CD4-positive, alpha-beta T cell treated with Interleukin-17A for 4 hours (primary cell): ENCODE results near the gene SNX2.

Source experiments
- DNase-seq: peaks from one replicate; pipeline ENCODE4 v3.0.0-alpha.2; 2020; ENCODE audit warnings: mixed read lengths

The SNX2 gene

DNA sequence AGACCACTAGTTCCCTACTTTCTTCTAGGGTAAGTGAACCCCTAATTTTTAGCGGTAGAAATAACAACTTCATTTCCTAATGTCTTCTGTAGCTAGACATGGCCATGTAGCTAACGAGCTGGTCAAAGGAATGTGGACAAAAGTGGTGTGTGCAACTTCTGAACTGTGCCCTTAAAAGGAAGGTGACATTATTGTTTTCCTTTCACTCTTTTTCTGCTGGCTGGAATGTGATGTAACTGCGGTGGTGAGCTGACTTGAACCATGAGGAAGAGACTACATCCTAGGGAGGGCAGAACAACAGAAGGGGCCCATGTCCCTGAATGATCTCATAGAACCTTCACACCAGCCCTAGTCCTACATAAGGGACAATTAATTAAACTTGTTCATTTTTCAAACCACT lies 1.3 kb upstream of the SNX2 start:
- no peak for DNase-seq

DNA sequence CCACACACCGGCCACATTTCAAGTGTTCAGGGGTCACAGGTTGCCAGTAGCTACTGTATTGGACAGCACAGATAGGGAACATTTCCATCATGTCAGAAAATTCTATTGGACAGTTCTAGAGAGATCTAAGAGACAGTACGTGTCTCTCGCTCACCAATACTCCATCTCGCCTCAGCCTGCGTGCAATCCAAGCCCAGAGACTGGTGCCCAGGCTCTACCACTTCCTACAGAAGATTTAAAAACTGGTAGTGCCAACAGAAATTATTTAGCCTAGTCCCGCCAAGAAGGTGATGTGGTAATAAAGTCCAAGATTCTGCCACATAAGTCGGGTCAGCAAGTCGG lies 390 bp upstream of the SNX2 start:
- DNase-seq: no peak

DNA sequence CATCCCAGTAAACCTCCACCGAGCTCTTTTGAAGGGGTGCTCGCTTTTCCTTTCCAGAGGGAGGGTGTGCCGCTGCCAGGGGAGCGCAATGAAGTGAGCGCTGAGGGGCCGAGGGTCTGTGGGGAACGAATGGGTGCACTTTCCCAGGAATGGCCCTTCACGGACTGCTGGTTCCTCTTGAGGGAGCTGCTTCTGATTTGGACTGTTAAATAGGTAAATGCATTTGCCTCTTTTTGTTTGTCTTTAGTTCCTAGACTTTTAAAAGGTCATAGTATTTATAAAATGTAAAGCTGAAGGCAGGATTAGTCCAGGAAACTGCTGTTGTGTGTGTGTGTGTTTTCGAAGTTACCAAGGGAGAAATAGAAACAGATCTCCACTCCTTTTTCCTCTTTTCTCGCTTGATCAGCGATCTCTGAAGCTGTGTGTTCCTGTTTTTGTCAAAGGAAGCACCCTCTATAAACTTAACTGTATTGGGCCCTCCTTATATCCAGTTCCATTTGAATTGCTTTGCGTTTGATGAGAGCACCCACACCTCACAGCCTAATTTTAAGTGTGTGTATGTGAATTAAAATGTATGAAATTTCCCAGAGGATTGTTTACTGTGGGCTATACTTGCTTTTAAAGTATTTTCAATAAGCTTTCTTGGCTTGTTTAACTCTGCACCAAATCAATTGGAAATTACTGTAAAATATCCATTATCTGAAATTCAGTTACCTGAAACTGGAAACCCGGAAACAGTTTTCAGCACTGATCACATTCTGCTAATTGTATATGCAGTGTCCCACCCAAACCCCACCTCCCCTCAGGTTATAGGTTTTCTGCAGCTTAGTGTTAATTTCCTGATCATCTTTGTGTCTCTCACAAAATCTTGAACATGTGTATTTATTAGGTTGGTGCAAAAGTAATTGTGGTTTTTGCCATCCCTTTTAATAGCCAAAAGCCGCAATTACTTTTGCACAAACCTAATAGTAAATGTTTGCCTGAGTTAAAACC lies 966 bp downstream of the SNX2 start:
- DNase-seq: no peak

DNA sequence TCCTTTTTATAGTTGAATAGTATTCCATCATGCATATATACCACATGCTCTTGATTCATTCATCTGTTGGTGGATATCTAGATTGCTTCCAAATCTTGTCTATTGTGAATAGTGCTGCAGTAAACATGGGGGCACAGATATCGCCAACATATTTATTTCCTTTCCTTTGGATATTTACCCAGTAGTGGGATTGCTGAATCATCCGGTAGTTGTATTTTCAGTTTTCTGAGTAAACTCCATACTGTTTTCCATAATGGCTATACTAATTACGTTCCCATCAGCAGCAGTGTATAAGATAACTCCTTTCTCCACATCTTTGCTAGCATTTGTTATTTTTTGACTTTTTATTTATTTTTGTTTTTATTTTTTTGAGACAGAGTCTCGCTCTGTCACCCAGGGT lies 3.3 kb downstream of the SNX2 start:
- no peak for DNase-seq

DNA sequence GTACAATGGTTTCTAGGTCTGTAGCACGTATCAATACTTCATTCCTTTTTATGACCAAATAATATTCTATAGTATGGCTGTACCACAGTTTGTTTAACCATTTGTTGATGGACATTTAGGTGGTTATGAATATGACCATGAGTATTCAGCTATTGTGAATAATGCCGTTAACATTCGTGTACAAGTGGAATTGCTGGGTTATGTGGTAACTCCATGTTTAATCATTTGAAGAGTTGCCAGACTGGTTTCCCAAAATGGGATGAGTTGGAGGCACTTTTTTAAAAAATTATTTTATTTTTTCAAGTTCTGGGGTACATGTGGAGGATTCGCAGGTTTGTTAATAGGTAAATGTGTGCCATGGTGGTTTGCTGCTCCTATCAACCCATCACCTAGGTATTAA lies 4.6 kb downstream of the SNX2 start:
- no peak for DNase-seq

DNA sequence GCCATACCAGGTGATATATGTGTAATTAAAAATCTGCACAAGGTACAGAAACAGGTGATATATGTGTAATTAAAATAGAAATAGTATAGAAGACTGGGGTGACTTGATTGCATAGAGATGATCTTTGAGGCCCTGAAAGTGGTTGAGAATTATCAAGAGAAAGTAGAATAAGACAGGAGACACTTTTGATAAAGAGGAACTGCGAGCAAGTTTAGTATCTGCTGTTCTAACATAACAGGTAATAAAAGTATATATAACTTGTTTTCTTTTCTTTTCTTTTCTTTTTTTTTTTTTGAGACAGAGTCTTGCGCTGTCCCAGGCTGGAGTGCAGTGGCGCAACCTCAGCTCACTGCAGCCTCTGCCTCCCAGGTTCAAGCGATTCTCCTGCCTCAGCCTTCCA lies 5.4 kb downstream of the SNX2 start:
- no peak for DNase-seq

DNA sequence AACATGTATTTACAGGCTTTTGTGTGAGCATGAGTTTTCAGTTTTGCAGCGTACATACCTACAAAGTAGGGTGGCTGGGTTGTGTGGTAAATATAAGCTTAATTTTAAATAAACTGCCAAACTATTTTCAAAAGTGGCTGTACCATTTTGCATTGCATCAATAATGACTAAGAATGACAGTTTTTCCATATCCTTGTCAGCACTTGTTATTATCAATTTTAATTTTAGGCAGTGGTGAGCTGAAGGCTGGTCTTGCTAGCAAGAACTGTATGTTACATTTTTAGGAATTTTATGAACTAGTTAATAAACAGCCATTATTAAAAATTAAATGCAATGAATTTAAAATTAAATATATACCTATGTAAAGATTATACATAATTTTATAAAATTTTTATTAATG lies 6.6 kb downstream of the SNX2 start:
- DNase-seq: no peak

DNA sequence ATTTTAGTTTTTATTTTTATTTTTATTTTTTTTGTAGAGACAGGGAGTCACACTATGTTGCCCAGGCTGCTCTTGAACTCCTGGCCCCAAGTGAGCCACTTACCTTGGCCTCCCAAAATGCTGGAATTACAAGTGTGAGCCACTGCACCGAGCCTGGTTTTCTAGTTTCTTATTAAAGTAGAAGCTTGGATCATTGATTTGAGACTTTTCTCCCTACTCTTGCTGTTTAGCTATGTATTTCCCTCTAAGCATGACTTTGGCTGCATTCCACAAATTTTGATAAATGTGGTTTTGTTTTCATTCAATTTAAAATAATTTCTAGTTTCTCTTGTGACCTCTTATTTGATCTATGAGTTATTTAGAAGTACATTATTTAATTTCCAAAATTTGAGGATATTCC lies 10.4 kb downstream of the SNX2 start:
- no peak for DNase-seq

DNA sequence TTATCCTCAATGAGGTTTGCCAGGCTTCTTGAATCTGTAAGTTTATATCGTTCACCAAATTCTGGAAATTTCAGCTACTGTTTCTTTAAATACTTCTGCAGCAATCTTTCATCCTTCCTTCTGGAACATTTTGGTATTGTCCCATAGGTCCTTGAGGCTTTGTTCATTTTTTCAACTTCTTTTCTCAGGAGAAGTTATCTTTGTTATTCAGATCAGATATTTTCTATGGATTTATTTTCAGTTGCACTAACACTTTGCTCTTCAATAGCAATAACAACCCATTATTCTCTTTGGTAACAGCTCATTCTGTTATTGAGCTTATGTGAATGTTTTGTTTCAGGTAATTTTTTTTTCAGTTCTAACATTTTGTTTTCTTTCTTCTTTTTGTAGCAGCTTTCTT lies 13.5 kb downstream of the SNX2 start:
- no peak for DNase-seq

DNA sequence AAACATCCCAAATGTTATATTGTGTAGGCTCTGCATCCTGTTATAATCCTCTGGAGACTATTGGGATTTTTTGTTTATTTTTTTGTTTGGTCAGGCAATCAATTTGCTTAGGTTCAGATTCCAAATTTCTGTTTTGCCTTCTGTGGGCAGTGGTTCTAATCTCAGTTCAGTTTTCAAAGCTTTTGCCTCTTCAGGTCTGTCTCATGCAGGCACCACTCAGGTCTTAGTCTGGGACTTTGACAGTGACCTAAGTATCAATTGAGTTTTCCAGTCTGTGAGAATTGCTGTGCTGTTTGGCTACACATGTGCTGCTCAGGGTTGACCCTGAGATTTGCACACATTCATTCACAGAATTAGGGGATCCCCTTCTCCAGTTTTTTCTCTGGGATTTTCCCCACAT lies 14.1 kb downstream of the SNX2 start:
- no peak for DNase-seq

DNA sequence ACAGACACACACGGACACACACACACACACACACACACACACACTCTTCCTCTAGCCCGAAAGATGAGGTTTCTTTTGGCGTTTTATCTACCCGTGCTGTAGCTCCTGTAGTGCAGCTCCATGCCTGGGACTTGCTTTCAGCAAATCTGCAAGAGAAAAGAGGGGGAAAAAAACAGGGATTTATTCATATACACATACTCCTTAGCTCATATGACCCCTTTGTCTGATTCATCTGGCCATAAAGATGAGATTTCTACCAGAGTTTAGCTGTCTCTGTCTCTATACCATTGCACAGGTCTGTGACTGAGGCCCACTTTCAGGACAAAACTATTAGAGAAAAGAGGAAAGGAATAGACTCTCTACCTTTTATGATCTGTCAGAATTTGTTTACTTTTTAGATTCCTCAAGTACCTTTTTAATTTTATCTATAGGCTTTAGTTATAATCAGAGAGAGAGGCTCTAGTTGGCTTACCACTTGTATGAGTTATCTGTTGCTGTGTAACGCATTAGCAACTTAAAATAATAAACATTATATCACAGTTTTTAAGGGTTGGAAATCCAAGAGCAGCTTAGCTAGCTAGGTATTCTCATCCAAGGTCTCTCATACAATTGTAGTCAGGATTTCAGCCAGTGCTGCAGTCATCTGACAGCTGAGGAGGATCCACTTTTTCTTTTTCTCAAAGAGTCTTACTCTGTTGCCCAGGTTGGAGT lies 14.7 kb downstream of the SNX2 start:
- DNase-seq: no peak

DNA sequence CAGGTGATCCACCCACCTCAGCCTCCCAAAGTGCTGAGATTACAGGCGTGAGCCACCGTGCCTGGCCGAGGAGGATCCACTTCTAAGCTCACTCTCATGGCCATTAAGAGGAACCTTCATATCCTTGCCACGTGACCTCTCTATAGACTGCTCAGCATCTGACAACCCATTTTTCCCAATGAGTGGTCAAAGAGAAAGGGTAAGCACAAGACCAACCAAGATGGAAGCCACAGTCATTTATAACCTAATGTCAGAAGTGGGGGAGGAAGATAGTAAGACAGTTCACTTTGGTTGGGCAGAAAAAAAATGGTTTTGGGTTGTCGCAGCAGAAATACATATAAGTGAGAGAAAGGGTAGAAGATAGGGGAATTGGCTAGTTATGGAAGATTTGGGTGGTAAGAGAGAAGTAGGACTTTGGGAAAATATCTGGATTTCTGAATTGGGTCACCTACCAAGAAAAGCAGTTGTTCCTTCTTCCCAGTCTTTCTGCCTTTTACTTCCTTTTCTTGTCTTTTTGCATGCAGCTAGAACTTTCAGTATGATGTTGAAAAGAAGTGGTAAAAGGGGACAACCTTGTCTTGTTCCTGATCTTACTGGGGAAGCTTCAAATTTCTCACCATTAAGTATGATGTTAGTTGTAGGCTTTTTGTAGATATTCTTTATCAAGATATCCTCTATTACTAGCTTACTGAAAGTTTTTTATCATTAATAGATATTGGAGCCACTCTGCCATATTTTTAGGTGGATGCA lies 15.6 kb downstream of the SNX2 start:
- DNase-seq: no peak

DNA sequence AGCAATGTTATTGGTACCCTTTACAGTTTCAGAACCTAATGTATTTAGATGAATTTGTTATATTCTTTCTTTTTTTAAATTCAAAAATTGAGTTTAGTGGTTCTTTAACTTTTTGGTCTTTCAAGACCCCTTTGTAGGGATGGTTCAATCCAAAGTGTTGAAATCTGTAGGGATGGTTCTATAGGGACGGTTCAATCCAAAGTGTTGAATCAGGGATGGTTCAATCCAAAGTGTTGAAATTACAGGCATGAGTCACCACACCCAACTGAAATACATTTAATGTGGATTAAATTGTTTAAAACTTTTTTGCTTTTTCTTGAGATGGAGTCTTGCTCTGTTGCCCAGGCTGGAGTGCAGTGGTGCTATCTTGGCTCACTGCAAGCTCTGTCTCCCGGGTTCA lies 30.6 kb downstream of the SNX2 start:
- no peak for DNase-seq

DNA sequence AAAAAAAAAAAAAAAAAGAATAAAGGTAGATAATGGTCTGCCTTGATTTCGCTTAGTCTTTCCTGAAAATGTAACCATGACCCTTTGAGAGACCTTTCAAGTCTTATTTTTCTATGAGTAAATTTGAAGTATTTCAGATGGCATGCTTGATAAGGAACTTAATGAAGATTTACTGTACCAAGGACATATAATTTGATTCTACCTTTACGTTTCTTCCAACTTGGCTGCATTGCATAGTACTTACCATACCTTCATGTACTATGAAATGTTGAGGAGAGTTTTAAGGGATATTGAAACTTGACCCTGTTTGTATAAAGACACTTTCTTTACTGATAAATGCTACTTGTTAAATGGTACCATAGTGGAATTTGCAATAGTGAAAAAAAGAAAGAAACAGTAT lies 35.5 kb downstream of the SNX2 start:
- DNase-seq: no peak

DNA sequence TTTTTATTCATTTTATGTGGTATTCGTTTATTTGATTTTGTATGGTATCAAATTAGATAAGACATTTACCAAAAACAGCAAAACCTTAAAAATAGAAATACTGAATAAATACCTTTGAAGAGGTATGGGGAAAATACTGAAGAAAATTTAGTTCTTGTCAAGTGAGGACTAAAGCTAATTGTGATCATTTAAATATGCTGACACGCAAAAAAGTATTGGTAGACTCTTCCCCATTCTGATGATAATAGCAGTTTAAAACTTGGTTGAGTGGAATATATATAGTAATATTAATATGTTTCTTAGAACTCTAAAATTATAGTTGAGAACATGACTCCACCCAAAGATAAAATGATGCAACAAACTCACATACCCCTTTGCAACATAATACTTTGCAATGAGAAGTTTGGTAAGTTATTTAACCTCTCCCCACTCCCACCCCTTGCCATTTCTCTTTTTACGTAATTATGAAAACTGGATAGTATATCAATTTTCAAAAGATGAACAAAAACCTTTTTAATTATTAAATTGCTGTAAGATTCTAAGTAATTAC lies 40.4 kb downstream of the SNX2 start:
- no peak for DNase-seq

DNA sequence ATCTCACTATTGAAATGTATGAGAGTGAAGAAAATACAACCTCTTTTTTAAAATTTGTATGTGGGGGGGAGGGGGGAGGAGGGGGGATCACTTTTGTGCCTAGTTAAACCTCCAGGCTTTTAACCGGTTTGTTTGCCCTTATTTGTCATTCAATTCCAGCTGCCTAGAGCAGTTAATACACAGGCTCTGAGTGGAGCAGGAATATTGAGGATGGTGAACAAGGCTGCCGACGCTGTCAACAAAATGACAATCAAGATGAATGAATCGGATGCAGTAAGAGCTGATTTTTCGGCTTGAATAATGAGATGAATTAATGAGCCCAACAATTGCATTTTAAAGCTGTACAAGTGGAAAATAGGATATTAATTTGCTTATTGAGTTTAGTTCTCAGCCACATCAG lies 41.9 kb downstream of the SNX2 start:
- no peak for DNase-seq

DNA sequence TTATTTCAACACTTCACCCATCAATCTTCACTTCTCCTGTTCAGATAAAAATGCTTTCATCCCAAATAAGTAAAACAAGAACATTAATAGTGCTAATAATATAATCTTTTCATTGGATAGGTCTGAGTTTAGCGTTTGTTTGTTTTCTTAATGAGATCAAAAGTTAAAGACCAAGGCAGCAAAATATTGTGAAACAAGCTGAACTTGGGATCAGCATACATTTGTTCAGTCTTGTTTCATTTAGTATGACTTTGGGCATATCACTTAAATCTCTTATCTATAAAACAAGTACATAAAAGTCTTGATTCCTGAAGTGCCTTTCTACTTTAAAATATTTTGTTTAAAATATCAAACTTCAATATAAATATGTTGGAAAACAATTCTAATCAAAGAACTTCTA lies 57.1 kb downstream of the SNX2 start:
- DNase-seq: no peak

DNA sequence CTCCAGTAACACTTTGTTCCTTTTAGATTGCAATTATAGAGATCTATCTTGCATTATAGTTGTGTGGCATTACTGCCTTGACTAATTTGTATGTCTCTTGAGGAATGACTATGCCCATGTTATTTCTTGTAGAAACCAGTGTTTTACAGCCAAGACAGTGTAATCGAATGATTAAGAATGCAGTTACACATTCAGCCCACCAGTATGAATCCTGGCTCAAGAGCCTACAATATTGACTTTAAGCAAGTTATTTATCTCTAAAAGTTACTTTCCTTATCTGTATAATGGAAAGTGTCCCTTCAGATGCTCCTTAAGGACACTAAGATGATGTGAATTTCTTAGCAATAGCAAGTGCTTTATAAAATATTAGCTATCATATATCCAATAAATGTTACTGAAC lies 60.8 kb downstream of the SNX2 start:
- DNase-seq: no peak

DNA sequence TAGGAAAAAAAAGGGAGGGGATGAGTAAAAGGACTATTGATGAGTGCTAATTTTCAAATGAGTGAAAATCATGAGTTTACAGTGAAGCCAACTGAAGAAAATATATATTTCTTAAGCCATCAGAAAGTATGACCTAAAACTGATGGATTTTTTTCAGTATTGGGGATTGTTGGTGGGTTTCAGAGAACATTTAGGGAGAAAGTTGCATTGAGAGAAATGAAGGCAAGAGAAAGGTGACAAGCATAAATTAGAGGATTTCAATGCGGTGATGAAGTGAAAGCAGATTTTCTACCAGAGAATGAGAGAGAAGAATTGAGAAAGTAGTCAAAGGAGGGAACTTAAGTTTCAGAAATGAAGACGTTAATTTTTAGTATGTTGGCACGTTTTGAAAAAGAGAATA lies 62.1 kb downstream of the SNX2 start:
- no peak for DNase-seq

DNA sequence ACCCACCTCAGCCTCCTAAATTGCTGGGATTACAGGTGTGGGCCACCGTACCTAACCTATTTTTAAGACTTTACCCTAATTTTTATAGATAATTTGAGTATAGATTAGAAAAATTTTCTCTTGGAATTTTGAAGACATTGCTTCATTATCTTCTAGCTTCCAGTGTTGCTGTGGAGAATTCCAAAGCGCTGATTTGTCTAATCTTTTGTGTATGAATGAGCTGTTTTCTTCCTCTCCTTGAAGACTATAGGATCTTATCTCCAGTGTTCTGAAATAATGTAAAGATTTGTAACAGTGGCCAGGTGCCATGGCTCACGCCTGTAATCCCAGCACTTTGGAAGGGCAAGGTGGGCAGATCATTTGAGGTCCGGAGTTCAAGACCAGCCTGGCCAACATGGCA lies 64.9 kb downstream of the SNX2 start:
- no peak for DNase-seq

DNA sequence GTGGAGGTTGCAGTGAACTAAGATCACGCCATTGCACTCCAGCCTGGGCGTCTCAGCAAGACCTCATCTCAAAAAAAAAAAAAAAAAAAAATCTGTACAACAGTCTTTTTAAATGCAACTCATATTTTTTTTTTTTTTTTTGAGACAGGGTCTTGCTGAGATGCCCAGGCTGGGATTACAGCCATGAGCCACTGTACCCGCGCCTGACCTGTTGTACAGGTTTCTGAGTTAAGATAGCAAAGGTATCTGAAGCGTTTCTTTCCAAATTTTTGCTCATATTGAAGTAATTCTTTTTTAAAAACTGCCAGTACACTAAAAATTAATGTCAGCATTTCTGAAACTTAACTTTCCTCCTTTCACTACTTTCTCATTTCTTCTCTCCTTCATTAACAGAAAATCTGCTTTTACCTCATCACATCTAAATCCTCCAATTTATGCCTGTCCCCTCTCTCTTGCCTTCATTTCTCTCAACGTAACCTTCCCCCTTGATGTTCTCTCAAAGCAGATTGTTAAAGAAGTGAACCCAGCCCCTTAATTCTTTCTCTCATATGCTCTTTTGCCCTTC lies 67.2 kb downstream of the SNX2 start:
- no peak for DNase-seq

DNA sequence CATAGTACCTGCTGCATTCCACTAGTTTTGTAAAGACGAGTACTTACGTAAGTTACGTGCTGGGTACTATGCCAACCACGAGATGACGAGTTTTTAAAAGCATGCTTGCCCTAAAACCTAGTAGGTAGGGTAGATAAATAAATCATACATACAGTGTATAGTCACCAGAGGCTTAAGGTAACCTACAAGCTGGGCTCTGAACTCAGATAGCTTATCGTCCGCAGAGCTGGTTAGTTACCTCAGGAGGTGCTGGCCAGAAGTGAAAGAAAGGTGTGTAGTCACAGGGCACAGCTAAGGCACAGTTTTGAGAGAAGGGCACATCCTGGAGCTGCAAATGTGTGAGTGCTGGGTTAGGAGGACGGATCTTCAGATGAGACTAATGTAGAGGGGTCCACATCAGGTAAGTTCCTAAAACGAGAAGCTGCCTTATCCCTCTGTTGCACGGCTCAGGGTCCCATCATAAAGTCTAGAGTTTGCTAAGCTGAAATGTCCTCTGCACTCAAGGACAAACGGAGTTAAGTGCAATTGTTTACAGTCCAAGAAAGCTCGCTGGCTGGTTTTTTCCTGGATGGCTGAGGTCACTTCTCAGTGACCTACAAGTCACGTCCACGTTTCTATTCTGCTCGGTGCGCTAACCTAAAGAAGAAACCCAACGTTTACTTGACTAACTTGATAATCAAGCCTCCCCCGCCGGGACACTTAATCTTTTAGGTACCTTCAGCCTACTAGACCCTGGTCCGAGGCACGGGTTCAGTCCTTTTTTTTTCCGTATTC lies 69.4 kb downstream of the SNX2 start:
- peak; percentile 17 for DNase-seq

DNA sequence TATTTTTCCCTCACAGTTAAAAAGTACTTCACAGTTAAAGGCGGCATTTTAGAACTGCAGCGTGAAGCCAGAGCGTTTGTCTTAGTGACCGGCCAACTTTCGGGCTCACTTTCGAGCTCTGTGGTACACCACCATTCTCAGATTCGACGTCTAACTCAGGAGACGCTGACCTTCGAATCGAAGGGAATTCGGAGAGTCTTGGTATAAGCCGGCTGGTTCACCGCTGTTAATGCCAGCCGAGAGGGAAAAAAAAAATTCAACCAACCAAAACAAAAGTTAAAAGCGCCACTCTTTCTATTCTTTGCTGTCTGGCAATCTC lies 70.0 kb downstream of the SNX2 start:
- DNase-seq: no peak
